Right cardiac atrium (tissue), 5 donors: ENCODE data around the gene CTR9. TPM values are rescaled to one million over a fixed set of nuclear protein-coding genes. Genes with fewer than 3 reads are reported as not detected.

Source experiments
- ATAC-seq, 2 donors: fragments of 200-7000 bp; cut with Tn5 transposase; one replicate each; pipeline versions ENCODE4 v1.8.0 to v1.9.1; 2020; ENCODE audit warnings: moderate library complexity in 2 of 2, mild to moderate bottlenecking in 1 of 2
- DNase-seq, 3 donors: peaks; one replicate each; pipeline ENCODE4 v3.0.0-alpha.2; 2020
- H3K27ac ChIP-seq: one replicate; pipeline ENCODE4 v1.5.1; 2013; ENCODE audit warnings: mild to moderate bottlenecking, low read length, control low read depth, moderate library complexity
- H3K27me3 ChIP-seq: one replicate; pipeline ENCODE4 v1.6.1; 2013; ENCODE audit not compliant: control insufficient read depth, insufficient read depth
- H3K4me1 ChIP-seq: one replicate; pipeline ENCODE4 v1.6.1; 2013; ENCODE audit warnings: low read length; ENCODE audit not compliant: control insufficient read depth, insufficient read depth
- H3K4me3 ChIP-seq: one replicate; pipeline ENCODE4 v1.5.1; 2013; ENCODE audit warnings: low read length, control low read depth
- H3K9me3 ChIP-seq: one replicate; pipeline ENCODE4 v1.6.1; 2013; ENCODE audit warnings: low read length; ENCODE audit not compliant: control insufficient read depth
- WGBS: extraction: QIAGEN DNeasy Blood & Tissue Kit; methylation state at CpG from one replicate; pipeline ENCODE4 v1.1.7; 2013; 5-methylcytosine and 5-hydroxymethylcytosine counted together
- intact Hi-C, 4 donors: fragments of 100-400 bp; cut with DNase I; formaldehyde crosslinking; loops; one replicate each; pipeline versions ENCODE4 v1.11.0 to v1.14.0; 2022 to 2023
- polyA plus RNA-seq: library from polyadenylated mRNA; stranded (reverse); fragments of 200-250 nt; gene quantifications from one replicate; pipeline ENCODE4 v1.2.3, GENCODE V29; 2013
- total RNA-seq, 4 donors: library from RNA; stranded (reverse); fragmentation: NEBNext Ultra II Directional; extraction: Animal tissue kit (Norgen Biotek cat#: 25700); gene quantifications; one replicate each; pipeline ENCODE4 v1.2.1, GENCODE V29; 2021
- donor health status: healthy with polysubstance abuse.
- donor health status: DM: no; HTN: yes; CAD: no.
- donor health status: DM: no; HTN: no; CAD: no.
- donor health status: DM: no; HTN: yes; CAD: no; lungs with severe emphysema.
- donor health status: DM: yes; HTN: yes; CAD: no.

Gene CTR9
- total and polyA plus RNA-seq, 5 donors, result 14.1 to 29.8 (median 26.8) TPM

DNA sequence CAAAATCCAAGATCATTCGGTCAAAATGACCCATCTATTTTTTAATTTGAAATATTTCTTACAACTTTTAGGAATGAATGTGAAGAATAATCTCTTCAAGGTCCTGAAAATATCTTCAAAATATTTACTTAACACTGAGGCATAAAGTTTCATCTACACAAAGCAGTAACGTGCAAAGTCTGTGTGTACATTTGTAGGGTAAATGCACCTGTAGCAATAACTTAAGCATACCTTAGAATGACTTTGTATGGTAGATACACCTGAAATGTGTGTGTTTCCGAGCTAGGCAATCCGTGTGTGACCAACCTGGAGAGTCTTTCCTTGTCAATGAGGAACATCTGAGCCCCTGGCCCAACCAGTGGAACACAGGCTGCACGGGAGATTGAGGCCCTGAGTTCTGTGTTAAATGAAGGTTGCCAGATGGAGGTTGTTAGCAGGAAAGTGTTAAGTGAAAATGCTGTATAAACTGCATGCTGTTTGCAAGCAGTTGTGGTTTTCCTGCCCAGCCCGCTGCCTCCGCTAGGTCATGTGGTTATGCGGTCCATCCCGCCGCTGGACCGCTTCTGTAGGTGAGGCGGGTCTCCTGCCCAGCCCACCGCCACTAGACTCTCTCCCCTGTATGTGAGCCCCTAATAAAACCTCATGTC is 7.6 kb upstream of the CTR9 start:
- no peak for ATAC-seq
- H3K27me3 ChIP-seq, result no peaks in the 10 kb centered on the region
- DNase-seq, result no peak
- H3K9me3 ChIP-seq, result no peaks in the 10 kb centered on the region
- intact Hi-C loops, result no loop called here
- H3K4me1 ChIP-seq, result no peaks in the 10 kb centered on the region
- 81% methylated on average over 13 of the region's 13 CpGs for WGBS
- no peak overlapping the region for H3K27ac ChIP-seq
- H3K4me3 ChIP-seq, result no peak overlapping the region

DNA sequence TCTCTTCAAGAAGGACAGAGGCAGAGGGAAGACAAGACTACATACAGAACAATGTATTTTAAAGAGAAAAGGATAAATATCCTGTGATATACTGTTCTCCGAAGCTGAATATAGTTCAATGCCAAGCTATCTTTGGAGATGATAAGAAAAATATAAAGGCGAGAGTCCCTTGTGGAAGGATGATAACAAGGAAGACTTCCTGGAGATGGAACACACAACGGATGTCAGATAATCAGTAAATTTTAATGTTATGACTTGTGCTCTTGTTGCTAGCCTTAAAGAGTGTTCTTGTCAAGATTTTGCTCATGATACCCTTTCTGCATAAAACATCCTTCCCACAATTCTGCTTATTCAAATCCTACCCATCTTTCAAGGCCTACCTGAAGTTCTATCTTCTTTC is 6.8 kb upstream of the CTR9 start:
- no peaks in the 10 kb centered on the region for H3K27me3 ChIP-seq
- 47% methylated on average over 3 of the region's 3 CpGs for WGBS
- intact Hi-C loops, result no loop called here
- ATAC-seq (no peak), DNase-seq (no peak)
- no peaks in the 10 kb centered on the region for H3K4me1 ChIP-seq
- H3K9me3 ChIP-seq, result no peaks in the 10 kb centered on the region
- H3K27ac ChIP-seq, result no peak overlapping the region
- no peak overlapping the region for H3K4me3 ChIP-seq

DNA sequence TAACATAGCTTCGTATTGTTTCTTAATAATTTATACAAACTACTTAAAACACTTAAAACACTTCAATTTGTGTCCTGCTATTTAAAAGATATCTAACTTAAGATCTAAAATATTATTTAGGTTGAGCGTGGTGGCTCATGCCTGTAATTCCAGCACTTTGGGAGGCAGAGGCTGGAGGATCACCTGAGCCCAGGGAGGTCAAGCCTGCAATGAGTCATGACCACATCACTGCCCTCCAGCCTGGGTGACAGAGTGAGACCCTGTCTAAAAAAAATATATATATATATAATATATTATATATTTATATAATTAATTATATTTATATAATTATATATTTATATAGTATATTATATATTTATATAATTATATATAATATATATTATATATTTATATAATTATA is 4.2 kb upstream of the CTR9 start:
- H3K9me3 ChIP-seq, result no peaks in the 10 kb centered on the region
- no peak for ATAC-seq
- H3K4me3 ChIP-seq, result no peak overlapping the region
- no peak for DNase-seq
- H3K4me1 ChIP-seq, result no peaks in the 10 kb centered on the region
- 98% methylated on average over 2 of the region's 2 CpGs for WGBS
- H3K27me3 ChIP-seq, result no peaks in the 10 kb centered on the region
- intact Hi-C loops, result no loop called here
- no peak overlapping the region for H3K27ac ChIP-seq

- no peak overlapping the region for H3K4me3 ChIP-seq
- H3K4me1 ChIP-seq, result no peaks in the 10 kb centered on the region
- intact Hi-C loops, result no loop called here
- ATAC-seq (no peak), DNase-seq (no peak)
- H3K27ac ChIP-seq, result no peak overlapping the region
- H3K27me3 ChIP-seq, result no peaks in the 10 kb centered on the region
- H3K9me3 ChIP-seq, result no peaks in the 10 kb centered on the region
Observed at GRCh38 chr11:10747733-10748132, 3.3 kb upstream of the CTR9 start.

GRCh38 chr11:10749476-10749875 is 1.6 kb upstream of the CTR9 start:
- no peak overlapping the region for H3K27ac ChIP-seq
- H3K27me3 ChIP-seq, result no peaks in the 10 kb centered on the region
- ATAC-seq (no peak), DNase-seq (no peak)
- no peak overlapping the region for H3K4me3 ChIP-seq
- H3K4me1 ChIP-seq, result no peaks in the 10 kb centered on the region
- intact Hi-C loops, result no loop called here
- WGBS, result 62% methylated on average over 2 of the region's 2 CpGs
- no peaks in the 10 kb centered on the region for H3K9me3 ChIP-seq

- intact Hi-C loops, result no loop called here
- peak; percentile 23 to 29 for ATAC-seq
- H3K27me3 ChIP-seq, result no peaks in the 10 kb centered on the region
- no peaks in the 10 kb centered on the region for H3K4me1 ChIP-seq
- H3K4me3 ChIP-seq, result peak overlapping the region; percentile 61
- DNase-seq, result no peak
- under 1% methylated on average over 14 of the region's 14 CpGs for WGBS
- H3K27ac ChIP-seq, result peak overlapping the region; percentile 99
- H3K9me3 ChIP-seq, result no peaks in the 10 kb centered on the region
Observed at GRCh38 chr11:10751581-10751940, 515 bp downstream of the CTR9 start.

- 40% methylated on average over 2 of the region's 2 CpGs for WGBS
- ATAC-seq, result no peak
Observed at GRCh38 chr11:10752061-10752460, 1.0 kb downstream of the CTR9 start.

GRCh38 chr11:10752486-10752885 is 1.4 kb downstream of the CTR9 start:
- Histone ChIP-seq H3K9me3 (no peaks in the 10 kb centered on the region), H3K4me1 (no peaks in the 10 kb centered on the region), H3K27me3 (no peaks in the 10 kb centered on the region), H3K27ac (no peak overlapping the region), H3K4me3 (no peak overlapping the region)
- WGBS, result 87% methylated on average over 7 of the region's 7 CpGs
- intact Hi-C loops, result no loop called here
- ATAC-seq (no peak), DNase-seq (no peak)

More at GRCh38 chr11:10752061-10752460, 1.0 kb downstream of the CTR9 start:
- H3K27me3 ChIP-seq, result no peaks in the 10 kb centered on the region
- no peak for DNase-seq
- no peaks in the 10 kb centered on the region for H3K4me1 ChIP-seq
- H3K27ac ChIP-seq, result no peak overlapping the region
- no peaks in the 10 kb centered on the region for H3K9me3 ChIP-seq
- intact Hi-C loops, result no loop called here
- H3K4me3 ChIP-seq, result peak overlapping the region; percentile 61

DNA sequence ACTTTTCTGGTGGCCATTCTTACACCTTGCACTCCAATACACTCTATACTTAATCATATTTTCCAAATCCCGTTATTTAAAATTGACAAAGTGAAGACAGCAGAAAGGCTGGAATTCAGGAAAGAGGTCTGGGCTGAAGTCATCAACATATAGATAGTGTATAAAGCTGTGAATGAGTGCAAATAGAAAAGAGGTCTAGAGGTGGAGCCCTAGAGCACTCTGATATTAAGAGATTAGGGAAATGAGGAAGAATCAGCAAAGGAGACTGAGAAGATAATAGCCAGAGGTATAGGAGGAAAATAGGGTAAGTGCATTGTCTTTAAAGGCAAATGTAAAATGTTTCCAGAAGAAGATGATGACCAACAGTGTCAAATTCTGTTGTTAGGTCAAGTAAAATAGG is 7.9 kb downstream of the CTR9 start:
- DNase-seq (no peak), ATAC-seq (no peak)
- Histone ChIP-seq H3K9me3 (no peaks in the 10 kb centered on the region), H3K4me3 (no peak overlapping the region), H3K4me1 (no peaks in the 10 kb centered on the region), H3K27ac (no peak overlapping the region), H3K27me3 (no peaks in the 10 kb centered on the region)
- intact Hi-C loops, result no loop called here
- WGBS, result 86% methylated on average over 1 of the region's 1 CpG

DNA sequence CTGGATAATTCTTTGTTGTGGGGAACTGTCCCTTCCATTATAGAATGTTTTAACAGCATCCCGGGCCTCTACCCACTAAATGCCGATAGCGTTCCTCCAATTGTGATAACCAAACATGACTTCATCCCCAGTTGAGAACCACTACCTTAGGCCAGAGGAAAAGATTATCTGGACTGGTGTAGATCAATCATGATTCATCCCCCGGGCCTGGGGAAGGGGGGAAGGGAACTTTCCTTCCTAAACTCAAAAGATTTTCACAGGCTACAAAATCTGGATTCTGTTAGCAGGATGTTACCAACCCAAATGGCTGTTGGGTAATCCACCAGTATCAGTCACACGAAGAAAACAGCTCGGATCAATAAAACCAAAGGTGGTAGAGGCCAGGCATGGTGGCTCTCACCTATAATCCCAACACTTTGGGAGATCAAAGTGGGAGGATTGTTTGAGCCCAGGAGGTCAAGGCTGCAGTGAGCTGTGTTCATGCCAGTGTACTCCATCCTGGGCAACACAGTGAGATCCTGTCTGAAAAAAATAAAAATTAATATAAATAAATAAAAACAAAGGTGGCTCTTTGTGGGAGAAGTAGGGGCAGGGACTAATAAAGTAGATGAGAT is 10.1 kb downstream of the CTR9 start:
- no peak for DNase-seq
- H3K27me3 ChIP-seq, result no peaks in the 10 kb centered on the region
- no peak overlapping the region for H3K27ac ChIP-seq
- H3K9me3 ChIP-seq, result no peaks in the 10 kb centered on the region
- intact Hi-C loops, result no loop called here
- WGBS, result 80% methylated on average over 6 of the region's 6 CpGs
- no peak overlapping the region for H3K4me3 ChIP-seq
- ATAC-seq, result no peak
- no peaks in the 10 kb centered on the region for H3K4me1 ChIP-seq

DNA sequence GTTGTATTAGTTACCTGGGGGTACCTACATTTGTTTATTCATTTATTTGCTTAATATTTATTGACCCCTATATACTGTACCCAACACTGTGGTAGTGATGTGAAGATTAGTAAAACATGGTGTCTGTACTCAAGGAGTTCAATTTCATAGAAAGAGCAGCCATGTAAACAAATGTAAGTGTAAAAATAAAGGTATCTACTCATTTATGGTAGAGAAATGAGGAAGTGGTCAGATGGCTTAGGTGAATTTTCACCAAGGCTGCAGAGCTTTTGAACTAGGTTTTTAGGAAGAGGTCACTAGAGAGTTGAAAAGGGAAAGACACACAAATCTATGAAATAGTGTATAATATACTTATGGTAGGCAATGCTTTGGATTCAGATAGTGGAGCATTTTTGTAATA is 11.1 kb downstream of the CTR9 start:
- Histone ChIP-seq H3K9me3 (no peaks in the 10 kb centered on the region), H3K27me3 (no peaks in the 10 kb centered on the region), H3K27ac (no peak overlapping the region), H3K4me3 (no peak overlapping the region), H3K4me1 (no peaks in the 10 kb centered on the region)
- intact Hi-C loops, result no loop called here
- no peak for DNase-seq
- ATAC-seq, result no peak

- ATAC-seq, result no peak
- WGBS, result 95% methylated on average over 4 of the region's 4 CpGs
- Histone ChIP-seq H3K4me3 (no peak overlapping the region), H3K9me3 (no peaks in the 10 kb centered on the region), H3K27me3 (no peaks in the 10 kb centered on the region), H3K4me1 (no peaks in the 10 kb centered on the region), H3K27ac (no peak overlapping the region)
- DNase-seq, result no peak
- intact Hi-C loops, result no loop called here
Observed at GRCh38 chr11:10762913-10763421, 11.9 kb downstream of the CTR9 start.
